GM19463 (cell line): ENCODE results near the gene WNT1.
A peak's percentile ranks its signal among the peaks of the same experiment; 100 is the strongest.

Experiments used
- ATAC-seq: cut with Tn5 transposase; IDR thresholded peaks from one replicate; pipeline ENCODE4 v1.9.1; 2021; ENCODE audit warnings: mild to moderate bottlenecking, moderate library complexity; ENCODE audit not compliant: unreplicated experiment

WNT1 gene

GRCh38 chr12:48960834-48961233 is 17.3 kb upstream of the WNT1 start:
- no peak for ATAC-seq

DNA sequence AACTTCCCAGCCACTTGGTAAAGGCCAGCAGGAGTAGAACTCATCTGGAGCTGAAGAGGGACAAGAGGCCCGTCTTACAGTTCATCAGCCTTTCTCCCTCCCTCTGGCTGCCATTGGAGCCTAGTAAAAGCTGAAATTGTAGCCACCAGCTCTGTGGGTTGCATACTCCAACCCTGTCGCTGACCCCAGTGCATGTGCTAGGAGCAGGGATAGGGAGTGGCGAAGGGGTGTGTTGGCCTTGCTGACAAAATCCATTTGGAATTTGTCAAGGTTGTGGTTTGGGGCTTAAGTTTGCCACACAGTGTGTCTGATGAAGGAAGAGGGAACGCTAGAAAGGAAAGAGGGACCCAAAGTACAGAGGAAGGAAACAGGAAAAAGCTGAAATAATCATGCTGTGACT is 16.8 kb upstream of the WNT1 start:
- ATAC-seq = no peak

DNA sequence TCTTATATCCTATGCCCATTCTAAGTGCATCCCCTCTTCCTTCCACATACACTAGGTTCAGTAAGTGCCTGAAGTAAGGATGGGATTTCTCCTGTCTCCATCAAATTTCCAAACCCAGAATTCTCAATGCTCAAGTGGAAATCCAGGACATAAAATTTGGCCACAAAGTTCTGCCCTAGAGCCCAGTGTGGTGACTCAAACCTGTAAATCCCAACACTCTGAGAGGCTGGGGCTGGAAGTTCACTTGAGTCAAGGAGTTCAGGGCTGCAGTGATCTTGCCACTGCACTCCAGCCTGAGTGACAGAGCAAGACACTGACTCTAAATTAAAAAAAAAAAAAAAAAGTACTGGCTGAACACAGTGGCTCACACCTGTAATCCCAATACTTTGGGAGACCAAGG is 16.3 kb upstream of the WNT1 start:
- ATAC-seq = no peak

DNA sequence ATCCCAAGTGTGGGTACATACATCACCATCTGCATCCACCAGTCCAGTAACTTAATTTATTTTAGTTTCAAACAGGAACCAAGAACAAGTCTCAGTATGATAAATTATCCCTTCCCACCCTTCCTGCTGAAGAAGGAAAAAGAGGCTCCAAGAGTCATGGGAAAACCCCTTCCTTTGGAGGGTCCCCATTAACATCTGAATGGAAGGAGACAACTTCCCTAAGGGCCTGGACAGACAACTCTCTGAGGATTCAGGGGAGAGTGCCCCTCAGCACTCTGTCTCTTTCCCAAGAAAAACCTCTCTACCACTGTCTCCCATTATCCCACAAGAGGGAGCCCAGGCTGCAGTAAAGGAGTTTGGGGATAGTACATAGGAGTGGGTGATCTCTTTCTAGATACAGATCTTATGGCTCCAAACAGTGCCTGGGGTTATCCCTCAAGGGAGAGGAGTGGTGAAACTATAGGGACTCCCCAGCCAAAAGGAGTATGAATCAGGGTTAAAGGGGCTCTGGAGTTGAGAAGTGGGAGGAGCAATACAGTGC is 12.8 kb upstream of the WNT1 start:
- no peak for ATAC-seq

DNA sequence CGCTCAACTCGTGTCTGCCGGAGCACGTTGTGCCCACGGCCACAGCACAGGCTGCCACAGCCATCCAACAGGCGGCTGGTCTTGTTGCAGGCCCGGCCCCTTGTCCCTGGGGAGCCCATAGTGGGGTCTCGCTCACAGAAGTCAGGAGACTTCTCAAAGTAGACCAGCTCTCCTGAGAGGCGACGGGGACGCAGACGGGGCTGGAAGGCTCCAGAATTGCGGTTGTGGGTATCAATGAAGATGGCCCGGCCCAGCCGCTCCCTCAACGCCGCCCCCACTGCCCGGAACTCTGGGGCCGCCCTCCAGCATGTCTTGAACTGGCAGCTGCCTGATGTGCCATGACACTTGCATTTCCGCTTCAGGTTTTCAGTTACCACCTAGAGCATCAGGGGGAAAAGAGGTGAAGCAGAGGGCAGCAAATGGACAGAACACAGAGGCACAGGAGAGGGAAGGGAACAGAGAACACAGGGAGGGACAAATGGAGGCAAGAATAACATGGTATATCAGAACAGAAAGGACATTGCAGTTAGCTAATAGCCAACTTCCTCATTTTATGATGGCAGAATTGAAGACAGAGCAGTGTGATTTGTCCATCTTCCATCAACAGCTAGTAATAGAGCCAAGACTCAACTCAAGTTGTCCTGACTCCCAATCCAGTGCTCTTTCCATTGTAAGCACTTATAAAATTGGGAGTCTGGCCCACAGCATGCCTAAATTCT is 11.8 kb upstream of the WNT1 start:
- ATAC-seq = no peak

DNA sequence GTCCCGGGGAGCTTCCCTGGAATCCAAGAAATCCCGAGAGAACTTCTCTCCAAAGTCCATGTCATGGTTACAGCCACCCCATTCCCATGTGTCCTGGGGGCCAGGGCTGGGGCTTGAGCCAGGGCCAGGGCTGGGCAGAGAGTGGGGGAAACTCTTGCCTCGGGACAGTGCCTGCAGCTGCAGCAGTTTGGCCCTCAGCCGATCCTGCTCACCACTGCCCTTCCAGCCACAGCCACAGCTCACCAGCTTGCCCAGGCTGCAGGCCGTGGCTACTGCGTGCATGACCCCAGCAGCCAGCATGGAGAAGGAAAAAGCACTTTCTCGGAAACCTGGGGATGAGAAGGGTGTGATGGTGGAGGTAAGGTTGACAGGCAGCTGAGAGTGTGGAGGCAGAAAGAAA is 10.1 kb upstream of the WNT1 start:
- no peak for ATAC-seq

DNA sequence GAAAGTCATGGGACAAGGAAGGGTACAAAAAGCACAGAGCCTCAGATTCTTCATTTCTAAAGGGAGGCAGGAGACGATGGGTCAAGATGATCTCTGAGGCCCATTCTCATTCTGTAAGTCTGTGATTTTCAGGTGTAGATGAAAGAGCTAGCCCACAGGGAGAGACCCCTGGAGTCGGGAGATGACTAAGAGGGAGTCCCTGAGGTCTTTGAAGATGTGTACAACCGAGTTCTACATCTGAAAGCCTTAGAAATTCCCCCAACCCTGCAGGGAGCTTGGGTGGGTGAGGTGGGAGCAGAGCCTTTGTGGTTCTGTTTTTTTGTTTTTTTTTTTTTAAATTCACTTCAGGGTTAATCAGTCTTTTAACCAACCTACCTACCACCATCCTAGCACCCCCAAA is 9.7 kb upstream of the WNT1 start:
- ATAC-seq = no peak

GRCh38 chr12:48969160-48969771 is 8.9 kb upstream of the WNT1 start:
- ATAC-seq = no peak

- ATAC-seq = peak; percentile 36
Measured at GRCh38 chr12:48969833-48970701, 8.1 kb upstream of the WNT1 start.

- no peak for ATAC-seq
Measured at GRCh38 chr12:48970702-48971334, 7.3 kb upstream of the WNT1 start.

GRCh38 chr12:48972213-48972951 is 5.7 kb upstream of the WNT1 start:
- no peak for ATAC-seq

- no peak for ATAC-seq
Measured at GRCh38 chr12:48972952-48973483, 5.1 kb upstream of the WNT1 start.

DNA sequence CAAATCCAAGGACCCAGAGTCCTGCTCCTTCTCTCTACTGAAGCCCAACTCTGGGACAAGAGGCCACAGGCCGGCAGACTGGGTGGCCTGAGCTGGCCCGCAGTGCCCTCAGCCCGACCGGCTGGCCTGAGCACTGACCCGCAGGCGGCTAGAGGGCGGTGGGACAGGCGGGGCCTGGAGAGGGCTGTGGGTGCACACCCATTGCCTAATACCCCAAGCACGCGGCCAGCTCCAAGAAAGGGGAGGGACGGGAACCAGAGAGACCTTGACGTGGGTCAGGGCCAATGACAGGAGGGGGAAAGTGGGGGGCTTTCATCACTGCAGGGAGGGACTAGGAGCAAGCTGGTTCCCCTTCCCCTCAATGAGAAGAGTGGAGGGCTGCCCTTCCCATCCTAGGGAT is 4.6 kb upstream of the WNT1 start:
- ATAC-seq = no peak

DNA sequence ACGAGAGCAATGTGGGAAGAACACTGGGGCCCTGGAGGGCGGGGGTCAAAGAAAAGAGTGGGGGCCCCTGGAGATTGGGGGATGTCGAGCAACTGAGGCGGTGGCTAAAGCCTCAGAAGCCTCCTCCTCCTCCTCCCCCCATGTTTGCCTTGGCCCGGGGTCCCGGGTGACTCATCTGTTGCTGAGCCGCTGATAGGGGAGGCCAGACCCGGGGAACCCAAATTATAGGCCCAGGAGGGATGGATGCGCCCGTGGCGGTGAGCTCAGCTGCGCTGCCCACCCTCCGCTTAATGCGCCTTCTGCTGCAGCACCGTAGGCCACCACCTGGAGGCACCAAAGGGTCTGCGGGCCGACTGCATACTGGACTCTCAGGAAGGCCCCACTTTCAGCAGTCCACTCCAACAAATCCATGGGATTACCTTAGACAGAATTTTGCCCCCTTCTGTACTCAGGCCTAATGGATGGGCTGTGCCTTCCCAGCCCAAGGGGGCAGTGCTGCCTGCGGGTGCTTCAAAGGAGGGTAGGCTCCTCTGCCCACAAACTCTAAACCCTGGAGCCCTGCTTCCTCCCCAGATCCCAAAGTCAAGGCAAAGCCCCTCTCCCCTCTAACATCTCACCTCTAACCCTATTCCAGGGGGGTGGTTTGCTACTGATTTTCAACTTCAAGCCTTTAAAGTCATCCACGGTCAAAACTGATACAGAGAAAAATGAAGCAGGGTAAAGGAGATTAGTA is 4.0 kb upstream of the WNT1 start:
- ATAC-seq = no peak

GRCh38 chr12:48977290-48978281 is 536 bp upstream of the WNT1 start:
- ATAC-seq = peak; percentile 51

- ATAC-seq = no peak
Measured at GRCh38 chr12:48978741-48979601, 849 bp downstream of the WNT1 start.

GRCh38 chr12:48979602-48980388 is 1.7 kb downstream of the WNT1 start:
- ATAC-seq = no peak
